Caco-2 (cell line): ENCODE measurements around the gene SLC7A4. TPM values are rescaled to one million over a fixed set of nuclear protein-coding genes. Genes with fewer than 3 reads are reported as not detected.

Experiments used
- BruUV-seq: library from RNA; stranded (reverse); fragments of 400-500 nt; replicated peaks from 2 replicates; lab custom pipeline; 2021; lab: Mats Ljungman, UMichigan
- CTCF ChIA-PET: fragments of 300-600 bp; sonication (Branson Sonifier 250); formaldehyde crosslinking; loops from one replicate; lab custom pipeline; 2022; ENCODE audit warnings: antibody characterized with exemption; lab: Charles Lee
- POLR2A ChIA-PET: fragments of 300-600 bp; sonication (Branson Sonifier 250); formaldehyde crosslinking; loops from one replicate; lab custom pipeline; 2022; ENCODE audit warnings: antibody characterized with exemption; lab: Charles Lee
- DNase-seq, 2 experiments: peaks; one replicate each; pipeline versions ENCODE4 v3.0.0 to v3.0.0-alpha.2; 2020 to 2022
- H3K27me3 ChIP-seq: replicated peaks from 2 replicates; pipeline ENCODE4 v1.6.0; 2011; ENCODE audit warnings: low read length; ENCODE audit not compliant: control insufficient read depth, insufficient read depth
- H3K36me3 ChIP-seq: 2 replicates; pipeline ENCODE4 v1.5.1; 2011; ENCODE audit warnings: low read length; ENCODE audit not compliant: control insufficient read depth, insufficient read depth
- H3K4me1 ChIP-seq: fragments of 250-450 bp; sonication (Bioruptor Pico); 2 replicates; pipeline ENCODE4 v1.5.1; 2020; ENCODE audit warnings: mild to moderate bottlenecking
- H3K4me3 ChIP-seq: 2 replicates; pipeline ENCODE4 v1.5.1; 2011; ENCODE audit warnings: low read depth, mild to moderate bottlenecking, control low read depth, low read length
- H3K9me3 ChIP-seq: fragments of 250-450 bp; sonication (Bioruptor Pico); 2 replicates; pipeline ENCODE4 v1.5.1; 2020; ENCODE audit warnings: mild to moderate bottlenecking, moderate library complexity
- H3K27ac Mint-ChIP-seq: one replicate; pipeline ENCODE4 v1.8.0; 2022; ENCODE audit warnings: mixed read lengths; ENCODE audit not compliant: unreplicated experiment
- H3K27me3 Mint-ChIP-seq: one replicate; pipeline ENCODE4 v1.8.0; 2022; ENCODE audit warnings: mixed read lengths; ENCODE audit not compliant: insufficient read depth, unreplicated experiment
- H3K36me3 Mint-ChIP-seq: one replicate; pipeline ENCODE4 v1.8.0; 2022; ENCODE audit warnings: mild to moderate bottlenecking, mixed read lengths; ENCODE audit not compliant: insufficient read depth, unreplicated experiment
- H3K4me1 Mint-ChIP-seq: one replicate; pipeline ENCODE4 v1.8.0; 2022; ENCODE audit warnings: low read depth, mixed read lengths; ENCODE audit not compliant: unreplicated experiment
- H3K4me3 Mint-ChIP-seq: one replicate; pipeline ENCODE4 v1.8.0; 2022; ENCODE audit warnings: mild to moderate bottlenecking, moderate library complexity, mixed read lengths; ENCODE audit not compliant: unreplicated experiment
- H3K9me3 Mint-ChIP-seq: one replicate; pipeline ENCODE4 v1.8.0; 2022; ENCODE audit warnings: mixed read lengths; ENCODE audit not compliant: unreplicated experiment
- intact Hi-C: fragments of 100-400 bp; cut with micrococcal nuclease; formaldehyde crosslinking; loops from one replicate; pipeline ENCODE4 v1.10.0; 2022; ENCODE audit not compliant: unreplicated experiment
- total RNA-seq: library from RNA; stranded (reverse); gene quantifications from 2 replicates; pipeline ENCODE4 v1.2.3, GENCODE V29; 2022
- TF ChIP-seq, protein P1 (sequence below), 2 experiments: fragments of 200-600 bp in 1 of 2; IDR thresholded peaks; 1 replicate in 1 of 2; 2 replicates in 1 of 2; pipeline versions ENCODE4 v1.5.1 to v1.8.0; 2011 to 2022; ENCODE audit warnings: antibody characterized with exemption in 1 of 2, control low read depth in 1 of 2, inconsistent platforms in 1 of 2, low read depth in 1 of 2, low read length in 1 of 2, mild to moderate bottlenecking in 1 of 2, moderate library complexity in 1 of 2; ENCODE audit not compliant: insufficient read depth in 1 of 2, severe bottlenecking in 1 of 2, unreplicated experiment in 1 of 2

SLC7A4 gene
- total RNA-seq, 1 experiment from 2014 or later = 1.9 TPM

GRCh38 chr22:20996598-20997535, 35.5 kb downstream of the SLC7A4 start:
- Histone ChIP-seq H3K4me3 (no peak overlapping the region), H3K27me3 (no peaks in the 10 kb centered on the region), H3K36me3 (no peaks in the 10 kb centered on the region; the same call in none of the 2 replicates), H3K9me3 (no peaks in the 10 kb centered on the region), H3K4me1 (peaks cover 9% of the 10 kb centered on the region)
- no peak for DNase-seq
- TF ChIP-seq, protein P1, sequence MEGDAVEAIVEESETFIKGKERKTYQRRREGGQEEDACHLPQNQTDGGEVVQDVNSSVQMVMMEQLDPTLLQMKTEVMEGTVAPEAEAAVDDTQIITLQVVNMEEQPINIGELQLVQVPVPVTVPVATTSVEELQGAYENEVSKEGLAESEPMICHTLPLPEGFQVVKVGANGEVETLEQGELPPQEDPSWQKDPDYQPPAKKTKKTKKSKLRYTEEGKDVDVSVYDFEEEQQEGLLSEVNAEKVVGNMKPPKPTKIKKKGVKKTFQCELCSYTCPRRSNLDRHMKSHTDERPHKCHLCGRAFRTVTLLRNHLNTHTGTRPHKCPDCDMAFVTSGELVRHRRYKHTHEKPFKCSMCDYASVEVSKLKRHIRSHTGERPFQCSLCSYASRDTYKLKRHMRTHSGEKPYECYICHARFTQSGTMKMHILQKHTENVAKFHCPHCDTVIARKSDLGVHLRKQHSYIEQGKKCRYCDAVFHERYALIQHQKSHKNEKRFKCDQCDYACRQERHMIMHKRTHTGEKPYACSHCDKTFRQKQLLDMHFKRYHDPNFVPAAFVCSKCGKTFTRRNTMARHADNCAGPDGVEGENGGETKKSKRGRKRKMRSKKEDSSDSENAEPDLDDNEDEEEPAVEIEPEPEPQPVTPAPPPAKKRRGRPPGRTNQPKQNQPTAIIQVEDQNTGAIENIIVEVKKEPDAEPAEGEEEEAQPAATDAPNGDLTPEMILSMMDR (IDR thresholded peaks at IDR 0.05; ENCODE audit: insufficient read depth in 1 of 2, low read depth in 1 of 2, low read length in 1 of 2, severe bottlenecking in 1 of 2, unreplicated experiment in 1 of 2) = no peak
- BruUV-seq = no TSS peak
- Mint-ChIP-seq H3K9me3 (no peaks in the 10 kb centered on the region), H3K4me3 (no peak overlapping the region), H3K27me3 (no peaks in the 10 kb centered on the region), H3K4me1 (no peaks in the 10 kb centered on the region), H3K36me3 (peaks cover 57% of the 10 kb centered on the region), H3K27ac (no peak overlapping the region)
- intact Hi-C loops = no loop called here
- POLR2A ChIA-PET = no interaction called here
- CTCF ChIA-PET = no interaction called here

DNA sequence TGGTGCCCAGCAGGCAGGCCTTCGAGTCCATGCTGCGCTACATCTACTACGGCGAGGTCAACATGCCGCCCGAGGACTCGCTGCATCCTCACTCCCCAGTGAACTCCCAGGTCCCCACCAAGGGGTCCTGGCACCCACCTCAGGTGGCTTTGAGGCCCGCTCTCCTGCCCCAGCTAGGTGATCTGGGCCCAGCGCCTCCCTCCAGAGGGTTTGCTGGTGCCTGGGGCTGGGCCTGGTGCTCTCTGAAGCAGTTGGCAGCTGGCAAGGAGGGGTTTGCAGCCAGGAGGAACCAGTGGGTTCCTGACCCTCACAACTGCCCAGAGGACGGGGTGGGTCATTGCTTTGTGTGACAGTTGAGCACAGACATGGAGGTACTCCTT, 36.3 kb downstream of the SLC7A4 start:
- BruUV-seq = no TSS peak
- Mint-ChIP-seq H3K27me3 (no peaks in the 10 kb centered on the region), H3K4me3 (no peak overlapping the region), H3K36me3 (peaks cover 49% of the 10 kb centered on the region), H3K9me3 (no peaks in the 10 kb centered on the region), H3K27ac (no peak overlapping the region), H3K4me1 (no peaks in the 10 kb centered on the region)
- Histone ChIP-seq H3K27me3 (no peaks in the 10 kb centered on the region), H3K36me3 (no peaks in the 10 kb centered on the region; the same call in none of the 2 replicates), H3K4me3 (no peak overlapping the region), H3K4me1 (peaks cover 9% of the 10 kb centered on the region), H3K9me3 (no peaks in the 10 kb centered on the region)
- CTCF ChIA-PET = no interaction called here
- TF ChIP-seq, protein P1 (IDR thresholded peaks at IDR 0.05; ENCODE audit: insufficient read depth in 1 of 2, low read depth in 1 of 2, low read length in 1 of 2, severe bottlenecking in 1 of 2, unreplicated experiment in 1 of 2) = no peak
- intact Hi-C loops = no loop called here
- no peak for DNase-seq
- POLR2A ChIA-PET = no interaction called here

DNA sequence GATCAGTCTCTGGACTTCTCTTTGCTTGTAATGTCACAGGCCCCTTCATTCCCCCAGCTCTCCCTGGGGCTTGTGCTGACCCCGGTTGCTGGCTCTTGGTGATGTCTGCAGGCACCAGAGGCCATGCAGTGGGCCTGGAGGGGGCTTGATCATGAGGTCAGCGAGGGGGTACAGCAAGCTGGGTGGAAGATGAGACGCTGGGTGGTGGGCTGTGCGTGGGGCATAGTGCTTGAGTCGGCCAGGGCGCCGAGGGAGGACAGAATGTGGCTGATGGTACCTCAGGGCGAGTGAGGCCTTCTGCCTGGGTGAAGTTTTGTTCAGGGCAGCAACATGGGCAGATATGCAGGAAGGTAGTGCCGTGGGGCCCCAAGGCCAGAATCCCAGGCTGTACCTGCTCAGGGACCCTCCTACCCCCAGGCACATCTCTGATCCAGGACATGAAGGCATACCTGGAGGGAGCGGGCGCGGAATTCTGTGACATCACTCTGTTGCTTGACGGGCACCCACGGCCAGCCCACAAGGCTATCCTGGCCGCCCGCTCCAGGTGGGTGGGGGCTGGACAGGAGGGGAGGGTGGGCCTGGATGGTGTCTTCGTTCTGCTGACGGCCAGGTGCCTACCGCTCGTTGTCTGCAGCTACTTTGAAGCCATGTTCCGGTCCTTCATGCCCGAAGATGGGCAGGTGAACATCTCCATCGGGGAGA, 36.9 kb downstream of the SLC7A4 start:
- intact Hi-C loops = no loop called here
- Mint-ChIP-seq H3K9me3 (no peaks in the 10 kb centered on the region), H3K36me3 (peaks cover 54% of the 10 kb centered on the region), H3K27ac (no peak overlapping the region), H3K4me1 (no peaks in the 10 kb centered on the region), H3K27me3 (no peaks in the 10 kb centered on the region), H3K4me3 (no peak overlapping the region)
- ChIA-PET CTCF (no interaction called here), POLR2A (no interaction called here)
- no peak overlapping the region for H3K4me3 ChIP-seq
- H3K4me1 ChIP-seq = peaks cover 4% of the 10 kb centered on the region
- DNase-seq = no peak
- no peaks in the 10 kb centered on the region for H3K27me3 ChIP-seq
- TF ChIP-seq, protein P1 (IDR thresholded peaks at IDR 0.05; ENCODE audit: insufficient read depth in 1 of 2, low read depth in 1 of 2, low read length in 1 of 2, severe bottlenecking in 1 of 2, unreplicated experiment in 1 of 2) = no peak
- no peaks in the 10 kb centered on the region; the same call in none of the 2 replicates for H3K36me3 ChIP-seq
- no TSS peak for BruUV-seq
- no peaks in the 10 kb centered on the region for H3K9me3 ChIP-seq
